H9 (cell line): ENCODE measurements around the gene HES4. TPM values are rescaled to one million over a fixed set of nuclear protein-coding genes. Genes with fewer than 3 reads are reported as not detected.

ENCODE experiments used
- DNase-seq: peaks from one replicate; pipeline ENCODE4 v3.0.0-alpha.2; 2017
- H2AFZ ChIP-seq: one replicate; pipeline ENCODE4 v1.6.1; 2013; ENCODE audit warnings: mild to moderate bottlenecking, low read length, control low read depth, moderate library complexity
- H2AK5ac ChIP-seq: 2 replicates; pipeline ENCODE4 v1.6.1; 2013; ENCODE audit warnings: low read length, control low read depth, mixed read lengths; ENCODE audit not compliant: insufficient read length
- H2BK120ac ChIP-seq: one replicate; pipeline ENCODE4 v1.6.1; 2013; ENCODE audit warnings: low read depth, mild to moderate bottlenecking, low read length, control low read depth, inconsistent platforms; ENCODE audit not compliant: poor library complexity, severe bottlenecking
- H2BK12ac ChIP-seq: 2 replicates; pipeline ENCODE4 v1.6.1; 2013; ENCODE audit warnings: low read length, control low read depth, mixed read lengths, low read depth; ENCODE audit not compliant: insufficient read length
- H2BK15ac ChIP-seq: 2 replicates; pipeline ENCODE4 v1.6.1; 2013; ENCODE audit warnings: low read depth, low read length, control low read depth
- H2BK20ac ChIP-seq: one replicate; pipeline ENCODE4 v1.6.1; 2013; ENCODE audit warnings: low read depth, mild to moderate bottlenecking, low read length, control low read depth, inconsistent platforms; ENCODE audit not compliant: poor library complexity, severe bottlenecking
- H2BK5ac ChIP-seq: 2 replicates; pipeline ENCODE4 v1.6.1; 2013; ENCODE audit warnings: low read length, control low read depth, mixed read lengths; ENCODE audit not compliant: insufficient read length
- H3K14ac ChIP-seq: 2 replicates; pipeline ENCODE4 v1.6.1; 2013; ENCODE audit warnings: low read length, control low read depth; ENCODE audit not compliant: insufficient read depth
- H3K18ac ChIP-seq: 2 replicates; pipeline ENCODE4 v1.6.1; 2013; ENCODE audit warnings: low read depth, mild to moderate bottlenecking, mixed read lengths, low read length, control low read depth; ENCODE audit not compliant: insufficient read length
- H3K23ac ChIP-seq: 2 replicates; pipeline ENCODE4 v1.6.1; 2013; ENCODE audit warnings: low read length, control low read depth, mixed read lengths, low read depth; ENCODE audit not compliant: insufficient read length
- H3K23me2 ChIP-seq: 2 replicates; pipeline ENCODE4 v1.6.1; 2013; ENCODE audit warnings: low read depth, mild to moderate bottlenecking, mixed read lengths, low read length, control low read depth; ENCODE audit not compliant: insufficient read length, poor library complexity, severe bottlenecking
- H3K27ac ChIP-seq: 2 replicates; pipeline ENCODE4 v1.5.1; 2013; ENCODE audit warnings: low read length, control low read depth, mixed read lengths, low read depth; ENCODE audit not compliant: insufficient read length
- H3K27me3 ChIP-seq: 2 replicates; pipeline ENCODE4 v1.6.1; 2013; ENCODE audit warnings: low read length, control low read depth, inconsistent platforms; ENCODE audit not compliant: insufficient read depth
- H3K4ac ChIP-seq: 2 replicates; pipeline ENCODE4 v1.6.1; 2013; ENCODE audit warnings: low read depth, mild to moderate bottlenecking, control low read depth, inconsistent platforms, low read length, moderate library complexity
- H3K4me1 ChIP-seq: 2 replicates; pipeline ENCODE4 v1.6.1; 2013; ENCODE audit warnings: low read length, control low read depth, inconsistent platforms; ENCODE audit not compliant: insufficient read depth
- H3K4me2 ChIP-seq: 2 replicates; pipeline ENCODE4 v1.6.1; 2013; ENCODE audit warnings: low read length, control low read depth, mixed read lengths; ENCODE audit not compliant: insufficient read length, insufficient read depth
- H3K56ac ChIP-seq: 2 replicates; pipeline ENCODE4 v1.6.1; 2013; ENCODE audit warnings: low read depth, mild to moderate bottlenecking, mixed read lengths, low read length, control low read depth; ENCODE audit not compliant: insufficient read length
- H3K79me1 ChIP-seq: 2 replicates; pipeline ENCODE4 v1.6.1; 2013; ENCODE audit warnings: low read depth, mild to moderate bottlenecking, moderate library complexity, low read length, control low read depth, inconsistent platforms; ENCODE audit not compliant: insufficient read depth, poor library complexity, severe bottlenecking
- H3K79me2 ChIP-seq: 2 replicates; pipeline ENCODE4 v1.6.1; 2013; ENCODE audit warnings: low read length, control low read depth, inconsistent platforms; ENCODE audit not compliant: insufficient read depth
- H3K9ac ChIP-seq: 2 replicates; pipeline ENCODE4 v1.6.1; 2013; ENCODE audit warnings: low read length, control low read depth, mixed read lengths; ENCODE audit not compliant: insufficient read length; ENCODE audit errors: extremely low read depth
- H3K9me3 ChIP-seq: one replicate; pipeline ENCODE4 v1.6.1; 2013; ENCODE audit warnings: low read depth, low read length, inconsistent platforms; ENCODE audit not compliant: control insufficient read depth
- H3T11ph ChIP-seq: one replicate; pipeline ENCODE4 v1.6.1; 2013; ENCODE audit warnings: mild to moderate bottlenecking, low read length, control low read depth, inconsistent platforms
- H4K20me1 ChIP-seq: one replicate; pipeline ENCODE4 v1.6.1; 2013; ENCODE audit not compliant: control insufficient read depth, insufficient read length, insufficient read depth
- H4K5ac ChIP-seq: 2 replicates; pipeline ENCODE4 v1.6.1; 2013; ENCODE audit warnings: low read depth, mild to moderate bottlenecking, mixed read lengths, low read length, control low read depth; ENCODE audit not compliant: insufficient read length
- H4K8ac ChIP-seq: replicated peaks from 2 replicates; pipeline ENCODE4 v1.6.1; 2013; ENCODE audit warnings: low read length, control low read depth, mixed read lengths, low read depth; ENCODE audit not compliant: insufficient read length
- H4K91ac ChIP-seq: 2 replicates; pipeline ENCODE4 v1.6.1; 2013; ENCODE audit warnings: low read depth, mild to moderate bottlenecking, moderate library complexity, mixed read lengths, low read length, control low read depth; ENCODE audit not compliant: insufficient read length
- H3K27ac Mint-ChIP-seq, 3 experiments: 2 replicates in 2 of 3; 3 replicates in 1 of 3; pipeline ENCODE4 v1.8.0; 2020 to 2021; ENCODE audit warnings: mixed read lengths in 3 of 3, mild to moderate bottlenecking in 1 of 3, moderate library complexity in 1 of 3
- H3K27me3 Mint-ChIP-seq: 2 replicates; pipeline ENCODE4 v1.8.0; 2021; ENCODE audit warnings: low read depth, mild to moderate bottlenecking, moderate library complexity, mixed read lengths
- H3K36me3 Mint-ChIP-seq, 3 experiments: 2 replicates in 2 of 3; 3 replicates in 1 of 3; pipeline ENCODE4 v1.8.0; 2020 to 2021; ENCODE audit warnings: low read depth in 3 of 3, mixed read lengths in 3 of 3; ENCODE audit not compliant: insufficient read depth in 1 of 3
- H3K4me1 Mint-ChIP-seq, 2 experiments: 2 replicates each; pipeline ENCODE4 v1.8.0; 2020; ENCODE audit warnings: mixed read lengths in 2 of 2
- H3K4me3 Mint-ChIP-seq, 2 experiments: 2 replicates in 1 of 2; 3 replicates in 1 of 2; pipeline ENCODE4 v1.8.0; 2020 to 2021; ENCODE audit warnings: mild to moderate bottlenecking in 2 of 2, mixed read lengths in 2 of 2, moderate library complexity in 1 of 2
- H3K9me3 Mint-ChIP-seq, 2 experiments: 2 replicates in 1 of 2; 3 replicates in 1 of 2; pipeline ENCODE4 v1.8.0; 2020; ENCODE audit warnings: mild to moderate bottlenecking in 2 of 2, mixed read lengths in 2 of 2, moderate library complexity in 1 of 2
- CTCF ChIP-seq: fragments of 200-600 bp; sonication (generic); conservative IDR thresholded peaks from 3 replicates; pipeline ENCODE4 v1.8.0; 2021; ENCODE audit warnings: antibody characterized with exemption, mild to moderate bottlenecking
- WGBS: extraction: QIAGEN DNeasy Blood & Tissue Kit; methylation state at CpG from one replicate; pipeline ENCODE4 v1.1.7; 2013; ENCODE audit warnings: missing lambda C conversion rate, low lambda C conversion rate, mixed read lengths; ENCODE audit not compliant: insufficient read length; ENCODE audit errors: extremely low coverage; 5-methylcytosine and 5-hydroxymethylcytosine counted together
- total RNA-seq: library from RNA; stranded (reverse); gene quantifications from 2 replicates; pipeline ENCODE4 v1.2.1, GENCODE V29; 2021

HES4 gene
- total RNA-seq, 1 experiment from 2014 or later: 4.0 TPM

- no peak overlapping the region for H3K56ac ChIP-seq
- no peak overlapping the region for H2BK5ac ChIP-seq
- no peaks in the 10 kb centered on the region for H4K20me1 ChIP-seq
- Mint-ChIP-seq H3K36me3 (peaks cover 0 to 6% (median 4%) of the 10 kb centered on the region in 3 experiments; a peak in 4 of 7 replicates), H3K9me3 (peaks cover 4 to 6% of the 10 kb centered on the region in 2 experiments), H3K4me3 (no peak overlapping the region), H3K27me3 (peaks cover 65% of the 10 kb centered on the region), H3K4me1 (peaks cover 5 to 9% of the 10 kb centered on the region in 2 experiments; a peak in 3 of 4 replicates), H3K27ac (no peak overlapping the region)
- no peak overlapping the region for H4K8ac ChIP-seq
- H2BK12ac ChIP-seq: no peak overlapping the region
- no peak overlapping the region for H3K18ac ChIP-seq
- no peak overlapping the region for H2BK15ac ChIP-seq
- H3K4me1 ChIP-seq: no peaks in the 10 kb centered on the region
- no peak overlapping the region for H4K5ac ChIP-seq
- no peak overlapping the region for H3T11ph ChIP-seq
- no peak overlapping the region for H2AK5ac ChIP-seq
- peaks cover 2% of the 10 kb centered on the region; the same call in 1 of the 2 replicates for H3K27me3 ChIP-seq
- H3K27ac ChIP-seq: no peak overlapping the region
- no peaks in the 10 kb centered on the region for H3K9me3 ChIP-seq
- H3K4ac ChIP-seq: no peak overlapping the region
- no CpG with 5 or more reads among the region's 13 CpGs for WGBS
- H2BK20ac ChIP-seq: no peak overlapping the region
- H2AFZ ChIP-seq: no peak overlapping the region
- no peaks in the 10 kb centered on the region for H3K79me2 ChIP-seq
- H2BK120ac ChIP-seq: no peak overlapping the region
- H3K14ac ChIP-seq: no peak overlapping the region
- H4K91ac ChIP-seq: no peak overlapping the region
- H3K4me2 ChIP-seq: no peak overlapping the region
- no peak for TF ChIP-seq CTCF
- DNase-seq: no peak
- no peak overlapping the region for H3K23ac ChIP-seq
- H3K23me2 ChIP-seq: no peaks in the 10 kb centered on the region
- no peak overlapping the region for H3K9ac ChIP-seq
- H3K79me1 ChIP-seq: no peaks in the 10 kb centered on the region
Observed at GRCh38 chr1:980137-980571, 19.7 kb downstream of the HES4 start.
